NOMO-1 (cell line): ENCODE measurements around the gene RGL3.

ENCODE experiments used
- DNase-seq, 2 experiments: peaks; one replicate each; lab custom pipeline; 2025; ENCODE audit not compliant: unreplicated experiment in 2 of 2; lab: John Stamatoyannopoulos, UW

The RGL3 gene

DNA sequence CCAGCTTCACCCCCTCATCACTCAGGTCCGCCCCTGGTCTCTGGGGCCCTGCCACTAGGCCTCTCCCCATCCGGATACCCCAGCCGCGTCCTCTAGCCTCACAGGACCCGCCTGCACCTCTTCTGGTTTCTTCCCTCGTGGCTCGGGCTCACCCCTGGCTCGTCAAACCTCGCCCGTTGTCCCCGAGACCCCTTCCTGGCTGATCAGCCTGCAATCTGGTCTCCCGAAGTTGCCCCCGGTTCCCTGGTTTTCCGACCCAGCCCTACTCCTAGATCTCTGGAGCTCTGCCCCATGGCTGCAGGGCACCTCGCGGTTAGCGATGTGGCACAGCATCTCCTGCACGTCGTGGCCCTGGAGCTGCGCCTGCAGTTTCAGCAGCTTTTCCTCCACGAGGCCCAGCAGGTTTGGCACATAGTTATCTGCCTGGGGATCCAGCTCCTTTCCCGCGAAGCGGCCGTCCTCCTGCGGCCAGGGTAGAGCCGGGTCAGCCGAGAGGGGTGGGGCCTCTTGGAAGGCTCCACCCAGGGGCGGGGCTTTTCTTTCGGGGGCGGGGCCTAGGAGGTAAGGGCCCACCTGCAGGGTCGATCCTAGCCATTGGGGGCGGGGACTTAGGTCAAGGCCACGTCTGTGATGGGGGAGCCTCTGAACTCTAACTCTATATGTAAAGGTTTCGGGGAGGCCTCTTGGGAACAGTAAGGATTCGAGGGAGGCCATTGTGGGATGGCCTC is 2.4 kb upstream of the RGL3 start:
- DNase-seq: no peak

DNA sequence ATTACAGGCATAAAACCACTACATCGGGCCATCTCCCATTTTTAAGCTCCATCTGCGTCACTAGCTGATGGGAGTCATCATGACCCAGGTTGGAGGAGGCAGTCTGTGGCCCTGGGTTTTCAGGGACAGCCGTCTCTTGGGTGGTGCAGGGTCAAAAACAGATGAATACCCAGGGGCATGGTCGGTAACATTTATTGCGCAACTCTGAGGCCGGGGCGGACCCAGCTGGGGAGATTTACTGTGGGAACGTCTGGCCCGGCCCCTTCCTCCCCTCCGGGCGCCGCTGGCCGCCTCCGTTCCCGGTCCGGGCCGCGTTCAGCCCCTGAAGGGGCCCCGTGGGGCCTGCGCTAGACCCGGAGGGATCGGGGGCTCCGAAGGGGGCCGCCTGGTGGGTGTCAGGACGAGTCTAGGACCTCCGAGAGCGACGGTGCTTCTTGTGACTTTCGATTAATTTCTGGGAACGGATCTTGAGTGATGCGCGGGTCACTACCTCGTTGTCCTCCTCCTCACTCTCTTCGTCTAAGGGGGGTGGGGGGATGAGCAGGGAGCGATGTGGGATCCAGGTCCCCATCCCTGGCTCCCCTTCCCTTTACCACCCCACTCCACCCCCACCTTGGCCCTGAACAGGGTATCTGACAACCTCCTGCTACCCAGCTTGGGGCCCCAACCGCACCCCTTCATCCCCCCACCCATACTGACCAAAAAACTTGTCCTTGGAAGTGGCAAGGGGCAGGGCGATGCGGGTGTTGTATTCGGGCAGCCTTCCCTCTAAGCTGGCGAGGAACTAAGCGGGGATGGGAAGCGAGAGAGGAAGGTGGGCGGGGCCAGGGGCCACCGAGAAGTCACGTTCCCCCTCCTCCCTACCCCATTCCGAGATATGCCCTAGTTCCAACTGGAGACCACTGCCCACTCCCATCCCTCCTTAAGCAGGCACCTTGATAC is 1.6 kb upstream of the RGL3 start:
- DNase-seq: peak in 1 of 2 experiments; percentile 38

DNA sequence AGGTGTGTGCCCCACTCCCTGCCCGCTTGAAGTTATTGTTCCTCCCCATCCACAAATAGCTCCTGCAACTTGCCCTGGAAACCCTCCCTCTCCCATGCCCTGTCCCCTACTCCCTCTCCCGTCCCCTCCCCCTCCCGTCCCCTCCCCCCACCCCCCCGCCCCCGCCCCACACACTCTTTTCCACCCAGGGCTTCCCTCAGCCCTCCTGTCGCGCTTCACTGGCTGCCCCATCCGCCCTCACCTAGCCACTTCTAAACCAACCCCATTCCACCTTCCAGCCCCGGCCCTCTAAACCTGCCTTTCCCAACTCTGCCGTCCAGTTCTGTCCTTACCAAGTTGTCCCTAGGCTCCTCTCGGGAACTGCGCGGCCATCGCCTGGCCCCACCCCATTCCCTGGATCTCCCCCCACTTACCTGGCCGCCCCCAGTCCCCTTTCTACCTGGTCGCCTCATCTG is 993 bp downstream of the RGL3 start:
- no peak for DNase-seq

DNA sequence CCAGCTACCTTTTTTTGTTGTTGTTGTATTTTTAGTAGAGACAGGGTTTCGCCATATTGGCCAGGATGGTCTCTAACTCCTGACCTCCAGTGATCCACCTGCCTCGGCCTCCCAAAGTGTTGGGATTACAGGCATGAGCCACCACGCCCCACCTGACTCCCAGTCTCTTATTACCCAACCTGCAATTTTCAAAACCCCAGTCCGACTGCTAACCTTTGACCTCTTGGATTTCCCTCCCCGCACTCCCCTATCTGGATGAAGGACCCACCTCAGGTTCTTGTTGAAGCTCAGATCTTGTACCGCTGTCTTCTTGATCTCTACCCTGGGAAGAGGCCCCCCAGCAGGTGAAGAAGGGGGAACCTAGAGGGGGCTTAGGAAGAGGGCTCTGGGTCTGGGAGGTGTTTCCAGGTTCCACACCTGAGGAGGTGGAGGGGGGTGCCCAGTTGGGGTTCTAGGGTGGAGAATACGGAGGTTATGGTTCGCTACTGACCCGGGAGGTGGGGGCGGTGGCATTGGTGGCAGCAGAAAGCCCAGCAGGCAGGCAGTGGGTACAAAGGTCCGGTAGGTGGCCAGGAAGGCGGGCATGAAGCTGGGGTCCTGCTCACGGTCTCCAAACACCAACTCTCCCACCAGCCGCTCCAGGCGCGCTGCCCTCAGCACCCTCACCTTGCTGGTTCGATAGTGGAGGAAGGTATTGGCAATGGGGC is 2.6 kb downstream of the RGL3 start:
- no peak for DNase-seq

DNA sequence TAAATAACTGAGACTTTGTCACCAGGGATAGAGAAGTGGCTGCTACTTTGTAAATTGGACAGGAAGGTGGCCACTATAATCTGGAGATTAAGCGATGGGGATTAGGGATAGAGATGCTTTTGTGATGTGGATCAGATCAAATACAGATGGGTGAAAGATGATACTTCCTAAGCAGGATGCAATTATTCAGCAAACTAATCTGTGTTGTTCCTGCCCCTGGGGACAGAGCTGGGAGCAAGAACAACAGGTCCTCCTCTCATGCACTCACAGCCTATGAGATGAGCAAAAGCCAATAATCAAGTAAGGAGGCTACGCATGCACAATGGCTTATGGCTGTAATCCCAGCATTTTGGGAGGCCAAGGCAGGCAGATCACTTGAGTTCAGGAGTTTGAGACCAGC is 4.6 kb downstream of the RGL3 start:
- DNase-seq: no peak

DNA sequence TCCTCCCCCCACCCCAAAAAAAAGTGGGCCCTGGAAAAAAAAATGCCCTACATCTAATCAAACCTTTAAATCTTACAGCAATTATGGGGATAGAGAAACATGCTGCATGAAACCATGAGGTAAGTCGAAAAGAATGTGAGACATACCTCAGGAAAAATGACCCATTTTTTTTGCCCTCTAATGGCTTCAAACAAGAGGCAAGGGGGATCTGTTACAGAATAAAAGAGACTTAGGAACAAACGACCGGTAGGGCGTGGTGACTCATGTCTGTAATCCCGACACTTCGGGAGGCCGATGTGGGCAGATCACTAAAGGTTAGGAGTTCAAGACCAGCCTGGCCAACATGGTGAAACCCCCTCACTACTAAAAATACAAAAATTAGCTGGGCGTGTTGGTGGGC is 8.4 kb downstream of the RGL3 start:
- no peak for DNase-seq

DNA sequence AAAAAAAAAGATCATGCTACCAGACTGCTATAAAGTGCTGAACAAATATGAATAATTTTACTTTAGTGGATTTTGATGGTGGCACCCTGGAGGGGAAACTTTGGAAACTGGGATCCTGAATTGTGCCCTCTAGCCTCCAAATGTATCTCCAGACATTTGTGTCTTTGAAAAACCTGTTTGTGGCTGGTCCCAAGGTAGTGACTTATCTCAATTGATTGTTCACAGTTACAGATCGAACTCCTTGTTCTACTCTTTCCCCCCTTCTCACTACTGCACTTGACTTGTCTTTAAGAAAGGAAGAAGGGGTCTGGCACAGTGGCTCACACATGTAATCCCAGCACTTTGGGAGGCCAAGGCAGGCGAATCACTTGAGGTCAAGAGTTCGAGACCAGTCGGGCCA is 10.5 kb downstream of the RGL3 start:
- DNase-seq: no peak

DNA sequence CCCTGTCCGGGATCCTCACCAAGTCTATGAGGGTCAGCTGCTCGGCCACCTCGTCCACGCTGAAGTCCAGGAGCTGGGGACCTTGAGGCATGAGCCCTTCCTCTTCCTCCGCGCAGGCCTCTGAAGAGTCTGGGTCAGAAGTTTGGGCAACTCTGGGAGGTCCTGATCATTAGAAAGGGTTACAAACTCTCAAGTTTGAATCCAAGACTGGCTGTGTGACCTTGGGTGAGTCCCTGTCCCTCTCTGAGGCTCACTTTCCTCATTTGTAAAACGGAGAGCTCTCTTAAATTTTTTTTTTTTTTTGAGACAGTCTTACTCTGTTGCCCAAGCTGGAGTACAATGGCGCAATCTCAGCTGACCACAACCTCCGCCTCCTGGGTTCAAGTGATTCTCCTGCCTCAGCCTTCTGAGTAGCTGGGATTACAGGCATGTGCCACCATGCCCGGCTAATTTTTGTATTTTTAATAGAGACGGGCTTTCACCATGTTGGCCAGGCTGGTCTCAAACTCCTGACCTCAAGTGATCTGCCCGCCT is 12.3 kb downstream of the RGL3 start:
- peak in 1 of 2 experiments; percentile 35 for DNase-seq

DNA sequence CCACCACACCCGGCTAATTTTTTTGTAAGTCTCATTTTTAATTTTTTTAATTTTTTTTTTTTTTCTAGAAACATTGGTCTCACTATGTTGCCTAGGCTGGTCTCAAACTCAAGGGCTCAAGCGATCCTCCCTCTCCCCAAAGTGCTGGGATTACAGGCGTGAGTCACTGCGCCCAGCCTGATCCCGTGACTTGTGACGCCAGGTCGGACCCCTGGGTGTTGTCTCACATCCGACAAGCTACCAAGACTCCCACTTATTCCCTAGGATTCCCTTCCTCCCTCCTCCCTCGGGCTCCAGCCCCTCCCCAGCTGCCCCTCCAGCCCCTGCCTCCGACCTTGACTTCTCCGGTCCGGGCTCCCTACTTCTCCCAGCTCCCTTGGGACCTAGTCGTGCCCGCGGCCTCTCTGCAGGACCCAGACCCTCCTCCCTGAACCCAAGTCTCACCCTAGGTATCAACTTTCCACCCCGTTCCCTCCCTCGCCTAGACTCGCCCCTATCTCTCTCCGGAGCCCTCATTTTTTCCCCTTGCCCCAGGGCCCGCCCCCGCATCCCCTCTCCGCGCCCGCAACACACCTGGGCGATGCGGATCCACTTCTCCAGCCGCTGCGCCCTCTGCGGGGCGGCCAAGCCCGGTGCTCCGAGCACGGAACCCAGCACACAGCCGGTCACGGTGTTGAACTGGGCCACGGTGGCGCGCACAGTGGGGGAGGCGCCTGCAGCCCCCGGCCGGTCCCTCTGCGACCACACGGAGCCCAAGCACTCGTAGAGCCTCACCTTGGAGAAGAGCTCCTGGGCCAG is 13.1 kb downstream of the RGL3 start:
- no peak for DNase-seq

DNA sequence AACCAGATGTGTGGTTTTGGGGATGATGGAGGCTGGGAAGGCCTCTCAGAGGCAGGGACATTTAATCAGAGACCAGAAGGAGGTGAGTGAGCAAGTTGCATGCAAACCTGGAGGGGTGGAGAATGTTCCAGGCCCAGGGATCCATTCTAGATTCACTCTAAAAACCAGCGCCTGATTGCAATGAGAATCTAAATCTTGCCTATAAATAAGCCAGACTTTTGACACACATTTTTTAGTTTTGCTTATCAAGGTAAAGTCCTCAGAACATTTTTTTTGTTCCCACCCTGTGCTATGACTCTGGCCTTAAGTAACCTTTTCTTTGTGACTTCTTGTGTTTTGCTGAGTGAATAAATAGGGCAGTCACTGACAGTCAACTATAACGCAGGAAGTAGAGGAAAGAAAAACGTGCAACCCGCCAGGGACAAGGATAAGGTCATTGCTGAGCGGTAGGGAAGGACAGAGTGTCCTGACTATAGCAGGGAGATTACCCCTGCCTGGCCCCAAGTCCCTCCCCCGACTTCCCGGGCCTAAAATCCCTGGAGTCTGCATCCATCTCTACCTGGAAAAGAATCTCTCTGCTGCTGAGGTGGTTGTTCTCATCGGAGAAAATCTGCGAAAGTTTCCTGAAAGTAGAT is 14.4 kb downstream of the RGL3 start:
- DNase-seq: no peak

DNA sequence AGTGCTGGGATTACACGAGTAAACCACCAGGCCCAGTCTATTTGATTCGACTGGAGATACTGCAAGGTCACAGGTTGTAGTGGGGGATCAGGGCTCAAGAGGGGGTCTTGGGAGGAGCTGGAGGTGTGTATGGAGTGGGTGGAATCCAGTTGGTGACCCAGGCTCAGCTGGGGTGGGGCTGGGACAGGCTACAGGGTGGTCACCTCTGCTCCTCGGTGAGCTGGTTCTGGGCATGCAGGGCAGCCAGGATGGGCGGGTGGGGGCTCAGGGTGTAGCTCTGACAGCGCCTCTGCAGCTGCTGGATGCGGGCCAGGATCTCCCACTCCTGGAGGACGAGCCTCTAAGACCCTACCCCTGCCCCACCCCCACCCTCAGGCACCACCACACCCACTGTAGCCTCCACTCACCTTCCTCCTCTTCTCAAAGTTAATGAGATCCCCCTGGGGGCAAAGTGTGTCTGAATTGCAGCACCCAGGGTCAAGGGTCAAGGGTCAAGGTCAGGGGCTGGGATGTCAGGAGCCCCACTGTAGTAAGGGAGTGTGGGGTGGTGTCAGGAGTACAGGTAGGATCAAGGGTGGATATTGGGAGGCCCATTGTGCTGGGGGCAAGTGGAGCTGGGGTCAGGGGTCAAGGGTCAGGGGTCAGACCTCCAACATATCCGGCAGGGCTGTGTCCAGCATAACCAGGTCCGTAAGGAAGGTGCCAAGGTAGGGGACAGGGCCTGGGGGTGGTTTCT is 17.1 kb downstream of the RGL3 start:
- no peak for DNase-seq

DNA sequence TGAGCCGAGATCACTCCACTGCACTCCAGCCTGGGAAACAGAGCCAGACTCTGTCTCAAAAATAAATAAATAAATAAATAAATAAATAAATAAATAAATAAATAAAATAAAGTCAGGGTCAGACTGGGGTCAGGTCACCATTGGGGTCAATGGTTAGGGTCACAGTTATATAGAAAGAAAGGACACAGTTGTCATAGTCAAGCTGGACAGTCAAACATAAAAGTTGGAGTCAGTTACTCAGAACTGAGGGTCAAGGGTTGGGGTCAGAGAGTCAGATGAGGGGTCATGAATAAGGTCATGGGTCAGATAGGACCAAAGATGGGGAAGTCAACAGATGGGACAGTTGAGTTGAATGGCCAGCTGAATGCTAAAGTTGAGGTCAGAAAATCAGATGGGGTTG is 18.3 kb downstream of the RGL3 start:
- DNase-seq: no peak

DNA sequence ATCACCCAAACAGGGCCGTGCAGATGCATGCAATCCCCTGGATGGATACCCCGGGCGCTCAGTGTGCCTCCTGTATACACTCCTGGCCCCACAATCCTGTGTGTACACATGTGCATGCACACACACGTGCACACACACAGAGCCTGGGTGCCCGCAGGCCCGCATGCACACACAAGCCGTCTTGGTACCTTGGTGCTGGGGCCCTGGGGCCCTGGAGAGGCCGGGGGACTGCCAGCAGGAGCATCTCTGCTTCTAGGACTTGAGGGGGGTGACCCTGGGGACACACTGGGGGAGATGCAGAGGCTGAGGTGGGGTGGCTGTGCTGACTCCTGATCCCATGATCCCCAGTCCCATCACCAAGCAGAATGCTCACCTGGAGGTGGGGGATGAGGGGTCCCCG is 19.4 kb downstream of the RGL3 start:
- DNase-seq: no peak

DNA sequence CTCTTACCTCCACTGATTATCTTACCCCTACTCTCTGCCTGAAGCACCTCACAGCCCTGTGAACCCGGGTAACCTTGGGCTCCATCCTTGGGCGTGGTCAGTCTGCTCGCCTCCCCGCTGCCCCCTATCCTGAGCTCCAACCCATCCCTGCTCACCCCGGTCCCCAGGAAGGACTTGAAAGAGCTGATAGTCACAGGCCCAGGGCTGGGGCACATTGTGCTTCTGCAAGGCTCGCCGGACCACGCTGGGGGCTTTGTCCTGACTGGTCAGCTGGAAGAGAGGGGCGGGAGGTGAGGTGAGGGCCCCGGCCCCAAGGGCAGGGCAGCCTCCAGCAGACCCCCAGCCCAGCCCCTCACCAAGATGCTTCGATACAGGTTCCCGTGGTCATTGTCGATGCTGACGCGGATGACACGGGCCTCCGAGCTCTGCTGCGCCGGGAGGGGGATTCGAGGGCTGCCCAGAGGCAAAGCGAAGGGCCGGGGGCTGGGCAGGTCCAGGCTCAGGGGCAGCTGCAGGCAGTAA is 22.0 kb downstream of the RGL3 start:
- DNase-seq: no peak

DNA sequence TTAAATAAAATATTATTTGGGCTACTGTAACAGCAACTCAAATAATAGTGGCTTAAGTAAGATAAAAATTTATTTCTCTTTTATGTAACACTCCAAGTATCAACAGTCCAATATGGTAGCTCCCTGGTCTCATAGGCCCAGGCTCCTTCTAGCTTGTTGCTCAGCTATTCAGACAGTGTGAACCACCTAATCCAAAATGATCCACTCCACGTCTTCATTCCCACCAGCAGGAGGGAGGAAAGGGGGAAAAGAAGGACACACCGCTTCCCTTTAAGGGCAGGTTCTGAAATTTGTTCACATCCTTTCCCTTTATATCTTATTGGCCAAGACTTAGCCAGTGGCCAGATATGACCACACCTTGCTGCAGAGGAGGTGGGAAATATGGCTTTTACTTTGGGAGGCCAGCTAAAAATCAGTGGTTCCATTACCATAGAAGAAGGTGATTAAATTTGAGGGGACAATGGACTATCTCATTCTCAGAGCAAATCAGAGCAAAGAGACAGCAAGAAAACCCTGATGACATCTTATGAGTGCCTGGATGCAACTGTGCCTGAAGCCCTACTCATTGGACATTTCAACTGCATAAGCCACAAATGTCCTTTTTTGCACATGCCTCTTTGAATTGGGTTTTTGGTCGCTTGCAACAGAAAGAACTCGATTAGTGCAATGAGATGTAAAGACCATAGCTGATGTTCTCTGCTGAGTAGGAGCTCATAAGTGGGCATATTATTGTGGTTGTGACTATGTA is 28.0 kb downstream of the RGL3 start:
- no peak for DNase-seq

DNA sequence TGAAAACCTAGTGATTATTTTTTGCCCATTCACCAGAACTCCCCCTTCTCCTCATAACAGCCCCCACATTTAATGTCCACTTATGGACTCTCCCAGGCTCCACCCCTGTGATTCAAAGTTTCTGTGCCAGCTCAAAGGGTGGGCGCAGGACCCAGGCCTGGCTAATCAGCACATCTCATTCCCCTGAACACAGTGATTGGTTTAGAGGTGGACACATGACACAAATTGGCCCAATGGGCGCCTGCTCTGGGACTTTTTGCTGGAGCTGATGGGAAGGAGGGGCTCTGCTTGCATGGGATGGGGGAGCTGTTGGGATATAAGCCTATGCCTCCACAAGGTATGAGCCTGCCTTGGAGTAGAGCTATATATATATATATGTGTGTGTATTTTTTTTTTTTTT is 28.8 kb downstream of the RGL3 start:
- DNase-seq: no peak

DNA sequence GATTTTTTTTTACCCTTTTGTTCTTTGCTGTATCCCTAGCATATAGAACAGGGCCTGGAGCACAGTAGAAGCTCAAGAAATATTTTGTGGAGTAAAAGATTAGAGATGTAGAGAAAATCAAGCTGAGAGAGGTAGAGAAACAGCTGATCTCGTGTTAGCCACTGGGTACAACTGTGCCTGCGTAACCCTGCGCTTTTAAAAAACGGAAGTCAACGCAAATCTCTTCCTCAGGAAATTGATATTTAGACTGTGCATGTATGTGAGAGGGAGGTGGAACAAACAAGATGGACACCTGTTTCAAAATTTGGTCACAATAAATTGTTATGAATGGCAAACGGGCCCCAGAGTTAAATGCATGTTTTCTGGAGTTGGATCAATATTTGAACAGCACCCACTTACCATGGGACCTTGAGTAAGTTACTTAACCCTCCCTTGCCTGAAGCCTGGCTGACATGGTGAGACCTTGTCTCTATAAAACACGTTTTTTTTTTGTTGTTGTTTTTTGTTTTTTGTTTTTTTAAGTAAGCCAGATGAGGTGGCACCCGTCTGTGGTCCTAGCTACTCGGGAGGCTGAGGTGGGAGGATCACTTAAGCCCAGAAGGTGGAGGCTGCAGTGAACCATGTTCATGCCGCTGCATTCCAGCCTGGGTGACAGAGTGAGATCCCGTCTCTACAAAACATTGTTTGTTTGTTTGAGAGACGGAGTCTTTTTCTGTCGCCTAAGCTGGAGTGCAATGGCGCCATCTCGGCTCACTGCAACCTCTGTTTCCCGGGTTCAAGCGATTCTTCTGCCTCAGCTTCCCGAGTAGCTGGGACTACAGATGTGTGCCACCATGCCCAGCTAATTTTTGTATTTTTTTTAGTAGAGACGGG is 31.7 kb downstream of the RGL3 start:
- DNase-seq: peak; percentile 75 to 88
